ENCODE results near the gene CEBPE. TPM values are rescaled to one million over a fixed set of nuclear protein-coding genes. Genes with fewer than 3 reads are reported as not detected.

Gene CEBPE
- polyA plus RNA-seq, 1 donor from 2014 or later, result not detected

DNA sequence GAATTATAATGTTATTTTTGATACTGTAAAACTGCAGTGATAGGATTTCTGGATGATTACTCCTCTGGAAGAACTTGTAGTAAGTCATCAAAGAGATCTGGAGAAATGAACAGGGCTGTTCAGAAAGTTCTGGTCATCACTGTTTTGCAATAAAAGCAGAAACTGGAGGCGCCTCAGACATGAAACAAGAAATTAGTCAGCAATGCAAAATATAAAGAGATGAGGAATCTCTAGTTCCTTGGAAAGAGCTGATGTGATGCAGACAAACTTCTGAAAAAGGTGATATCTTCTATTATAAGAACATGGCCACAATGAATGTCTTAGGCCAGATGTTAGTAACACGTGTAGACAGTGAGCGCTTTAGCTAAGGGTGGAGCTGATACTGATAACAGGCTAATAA lies 33.6 kb downstream of the CEBPE start:
- Histone ChIP-seq H3K27me3 (ENCODE audit: insufficient read depth, low read depth, low read length) (no peaks in the 10 kb centered on the region), H3K4me3 (ENCODE audit: low read length) (no peak overlapping the region), H3K4me2 (ENCODE audit: low read length) (no peak overlapping the region), H2AFZ (ENCODE audit: low read depth, low read length) (no peak overlapping the region), H3K9me2 (ENCODE audit: insufficient read depth, low read length) (no peaks in the 10 kb centered on the region), H3F3A (ENCODE audit: insufficient read depth, low read length, poor library complexity, severe bottlenecking) (no peaks in the 10 kb centered on the region), H4K20me1 (ENCODE audit: insufficient read depth) (no peaks in the 10 kb centered on the region), H3K9ac (ENCODE audit: low read length) (no peak overlapping the region), H3K79me2 (replicated peaks; ENCODE audit: insufficient read depth, low read length) (no peaks in the 10 kb centered on the region), H3K9me3 (ENCODE audit: low read length) (no peaks in the 10 kb centered on the region), H3K27ac (ENCODE audit: low read length) (no peak overlapping the region), H3K36me3 (ENCODE audit: insufficient read depth, low read length) (no peaks in the 10 kb centered on the region)
- no peak for TF ChIP-seq POLR2AphosphoS5 (IDR thresholded peaks at IDR 0.05)
- no peak for TF ChIP-seq EP300 (conservative IDR thresholded peaks at IDR 0.05; ENCODE audit: poor library complexity, severe bottlenecking)
- TF ChIP-seq, protein P1, sequence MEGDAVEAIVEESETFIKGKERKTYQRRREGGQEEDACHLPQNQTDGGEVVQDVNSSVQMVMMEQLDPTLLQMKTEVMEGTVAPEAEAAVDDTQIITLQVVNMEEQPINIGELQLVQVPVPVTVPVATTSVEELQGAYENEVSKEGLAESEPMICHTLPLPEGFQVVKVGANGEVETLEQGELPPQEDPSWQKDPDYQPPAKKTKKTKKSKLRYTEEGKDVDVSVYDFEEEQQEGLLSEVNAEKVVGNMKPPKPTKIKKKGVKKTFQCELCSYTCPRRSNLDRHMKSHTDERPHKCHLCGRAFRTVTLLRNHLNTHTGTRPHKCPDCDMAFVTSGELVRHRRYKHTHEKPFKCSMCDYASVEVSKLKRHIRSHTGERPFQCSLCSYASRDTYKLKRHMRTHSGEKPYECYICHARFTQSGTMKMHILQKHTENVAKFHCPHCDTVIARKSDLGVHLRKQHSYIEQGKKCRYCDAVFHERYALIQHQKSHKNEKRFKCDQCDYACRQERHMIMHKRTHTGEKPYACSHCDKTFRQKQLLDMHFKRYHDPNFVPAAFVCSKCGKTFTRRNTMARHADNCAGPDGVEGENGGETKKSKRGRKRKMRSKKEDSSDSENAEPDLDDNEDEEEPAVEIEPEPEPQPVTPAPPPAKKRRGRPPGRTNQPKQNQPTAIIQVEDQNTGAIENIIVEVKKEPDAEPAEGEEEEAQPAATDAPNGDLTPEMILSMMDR (IDR thresholded peaks at IDR 0.05; ENCODE audit: poor library complexity, severe bottlenecking), result no peak
- TF ChIP-seq MXI1 (conservative IDR thresholded peaks at IDR 0.05; ENCODE audit: poor library complexity, severe bottlenecking), result no peak
- no peak for TF ChIP-seq RAD21 (conservative IDR thresholded peaks at IDR 0.05)
- TF ChIP-seq EZH2 (IDR thresholded peaks at IDR 0.05; ENCODE audit: borderline replicate concordance, insufficient read depth, low read length, poor library complexity, severe bottlenecking), result no peak
- no peak for TF ChIP-seq TAF1 (IDR thresholded peaks at IDR 0.05; ENCODE audit: low read depth)
- TF ChIP-seq, protein P2, sequence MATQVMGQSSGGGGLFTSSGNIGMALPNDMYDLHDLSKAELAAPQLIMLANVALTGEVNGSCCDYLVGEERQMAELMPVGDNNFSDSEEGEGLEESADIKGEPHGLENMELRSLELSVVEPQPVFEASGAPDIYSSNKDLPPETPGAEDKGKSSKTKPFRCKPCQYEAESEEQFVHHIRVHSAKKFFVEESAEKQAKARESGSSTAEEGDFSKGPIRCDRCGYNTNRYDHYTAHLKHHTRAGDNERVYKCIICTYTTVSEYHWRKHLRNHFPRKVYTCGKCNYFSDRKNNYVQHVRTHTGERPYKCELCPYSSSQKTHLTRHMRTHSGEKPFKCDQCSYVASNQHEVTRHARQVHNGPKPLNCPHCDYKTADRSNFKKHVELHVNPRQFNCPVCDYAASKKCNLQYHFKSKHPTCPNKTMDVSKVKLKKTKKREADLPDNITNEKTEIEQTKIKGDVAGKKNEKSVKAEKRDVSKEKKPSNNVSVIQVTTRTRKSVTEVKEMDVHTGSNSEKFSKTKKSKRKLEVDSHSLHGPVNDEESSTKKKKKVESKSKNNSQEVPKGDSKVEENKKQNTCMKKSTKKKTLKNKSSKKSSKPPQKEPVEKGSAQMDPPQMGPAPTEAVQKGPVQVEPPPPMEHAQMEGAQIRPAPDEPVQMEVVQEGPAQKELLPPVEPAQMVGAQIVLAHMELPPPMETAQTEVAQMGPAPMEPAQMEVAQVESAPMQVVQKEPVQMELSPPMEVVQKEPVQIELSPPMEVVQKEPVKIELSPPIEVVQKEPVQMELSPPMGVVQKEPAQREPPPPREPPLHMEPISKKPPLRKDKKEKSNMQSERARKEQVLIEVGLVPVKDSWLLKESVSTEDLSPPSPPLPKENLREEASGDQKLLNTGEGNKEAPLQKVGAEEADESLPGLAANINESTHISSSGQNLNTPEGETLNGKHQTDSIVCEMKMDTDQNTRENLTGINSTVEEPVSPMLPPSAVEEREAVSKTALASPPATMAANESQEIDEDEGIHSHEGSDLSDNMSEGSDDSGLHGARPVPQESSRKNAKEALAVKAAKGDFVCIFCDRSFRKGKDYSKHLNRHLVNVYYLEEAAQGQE (IDR thresholded peaks at IDR 0.05; ENCODE audit: borderline replicate concordance), result no peak

DNA sequence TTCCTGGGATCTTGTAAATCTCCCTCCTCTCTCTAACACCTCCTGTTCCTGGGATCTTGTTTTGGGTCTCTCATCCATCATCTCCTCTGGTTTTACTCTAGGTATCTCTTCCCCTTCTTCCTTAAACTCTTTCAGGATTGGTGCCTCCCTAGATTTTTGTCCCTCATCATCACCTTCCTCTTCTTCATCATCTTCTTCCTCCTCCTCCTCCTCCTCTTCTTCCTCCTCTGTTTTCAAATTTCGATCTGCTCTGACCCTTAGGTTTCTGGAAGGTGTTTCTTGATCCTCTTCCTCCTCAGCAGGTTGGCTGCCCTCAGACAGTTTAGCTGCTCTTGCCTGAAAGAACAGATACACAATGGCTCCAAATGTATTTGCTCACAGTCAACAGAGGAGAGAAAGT lies 38.6 kb downstream of the CEBPE start:
- no peak overlapping the region for H3K4me2 ChIP-seq (ENCODE audit: low read length)
- no peaks in the 10 kb centered on the region for H3K9me2 ChIP-seq (ENCODE audit: insufficient read depth, low read length)
- H3K36me3 ChIP-seq (ENCODE audit: insufficient read depth, low read length), result peaks cover 19% of the 10 kb centered on the region
- H2AFZ ChIP-seq (ENCODE audit: low read depth, low read length), result no peak overlapping the region
- no peaks in the 10 kb centered on the region for H3F3A ChIP-seq (ENCODE audit: insufficient read depth, low read length, poor library complexity, severe bottlenecking)
- TF ChIP-seq SMC3 (conservative IDR thresholded peaks at IDR 0.05; ENCODE audit: poor library complexity) (no peak), EZH2 (IDR thresholded peaks at IDR 0.05; ENCODE audit: borderline replicate concordance, insufficient read depth, low read length, poor library complexity, severe bottlenecking) (no peak), TAF1 (IDR thresholded peaks at IDR 0.05; ENCODE audit: low read depth) (no peak), MXI1 (conservative IDR thresholded peaks at IDR 0.05; ENCODE audit: poor library complexity, severe bottlenecking) (no peak)
- H3K27ac ChIP-seq (ENCODE audit: low read length), result no peak overlapping the region
- H3K79me2 ChIP-seq (replicated peaks; ENCODE audit: insufficient read depth, low read length), result no peaks in the 10 kb centered on the region
- H4K20me1 ChIP-seq (ENCODE audit: insufficient read depth), result no peaks in the 10 kb centered on the region
- no peak overlapping the region for H3K4me3 ChIP-seq (ENCODE audit: low read length)
- no peaks in the 10 kb centered on the region for H3K27me3 ChIP-seq (ENCODE audit: insufficient read depth, low read depth, low read length)
- no peak overlapping the region for H3K9ac ChIP-seq (ENCODE audit: low read length)
- no peaks in the 10 kb centered on the region for H3K9me3 ChIP-seq (ENCODE audit: low read length)
